WI38 (cell line): Measurements from ENCODE around the gene P2RY13.

Experiments
- H3K4me3 ChIP-seq: 2 replicates; pipeline ENCODE4 v1.5.1; 2011; ENCODE audit warnings: low read depth, mild to moderate bottlenecking, control low read depth, low read length
- CTCF ChIP-seq: IDR thresholded peaks from 2 replicates; pipeline ENCODE4 v1.5.1; 2012; ENCODE audit warnings: low read depth, mild to moderate bottlenecking, control low read depth, low read length

Gene P2RY13

GRCh38 chr3:151306168-151306810, 23.1 kb downstream of the P2RY13 start:
- no peak overlapping the region for H3K4me3 ChIP-seq
- TF ChIP-seq CTCF: no peak

GRCh38 chr3:151305775-151306151, 23.6 kb downstream of the P2RY13 start:
- no peak overlapping the region for H3K4me3 ChIP-seq
- no peak for TF ChIP-seq CTCF

- TF ChIP-seq CTCF: no peak
- no peak overlapping the region for H3K4me3 ChIP-seq
Observed at GRCh38 chr3:151305060-151305774, 24.1 kb downstream of the P2RY13 start.

GRCh38 chr3:151303751-151304150, 25.6 kb downstream of the P2RY13 start:
- TF ChIP-seq CTCF: no peak
- no peak overlapping the region for H3K4me3 ChIP-seq

- TF ChIP-seq CTCF: no peak
- no peak overlapping the region for H3K4me3 ChIP-seq
Observed at GRCh38 chr3:151301787-151302186, 27.6 kb downstream of the P2RY13 start.

GRCh38 chr3:151300539-151300938, 28.8 kb downstream of the P2RY13 start:
- TF ChIP-seq CTCF: no peak
- no peak overlapping the region for H3K4me3 ChIP-seq

GRCh38 chr3:151299006-151299405, 30.3 kb downstream of the P2RY13 start:
- TF ChIP-seq CTCF: no peak
- H3K4me3 ChIP-seq: no peak overlapping the region
